ENCODE measurements around the gene SMYD3.

DNA sequence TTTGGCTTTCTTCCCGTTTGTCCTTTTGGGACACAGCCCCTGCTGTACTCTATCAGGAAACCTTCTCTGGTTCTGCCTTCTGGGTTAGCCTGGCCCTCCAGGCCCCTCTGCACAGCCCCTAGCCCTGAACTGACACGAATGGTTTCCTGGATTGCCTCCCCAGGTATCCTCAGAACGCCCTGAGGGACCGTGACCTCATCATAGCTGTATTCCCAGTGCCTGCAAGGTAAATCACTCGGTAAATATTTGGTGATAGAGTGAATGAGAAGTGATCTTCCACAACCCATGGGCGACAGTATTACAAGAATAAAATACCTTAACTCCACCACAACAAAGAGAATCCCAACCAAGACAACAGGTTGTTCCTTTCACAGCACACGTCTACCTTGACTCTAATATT lies 637.2 kb downstream of the SMYD3 start:
- no peak for TF ChIP-seq EZH2 (IDR thresholded peaks at IDR 0.05; ENCODE audit: borderline replicate concordance, insufficient read depth, low read depth, low read length, poor library complexity, severe bottlenecking)
- TF ChIP-seq, protein P1, sequence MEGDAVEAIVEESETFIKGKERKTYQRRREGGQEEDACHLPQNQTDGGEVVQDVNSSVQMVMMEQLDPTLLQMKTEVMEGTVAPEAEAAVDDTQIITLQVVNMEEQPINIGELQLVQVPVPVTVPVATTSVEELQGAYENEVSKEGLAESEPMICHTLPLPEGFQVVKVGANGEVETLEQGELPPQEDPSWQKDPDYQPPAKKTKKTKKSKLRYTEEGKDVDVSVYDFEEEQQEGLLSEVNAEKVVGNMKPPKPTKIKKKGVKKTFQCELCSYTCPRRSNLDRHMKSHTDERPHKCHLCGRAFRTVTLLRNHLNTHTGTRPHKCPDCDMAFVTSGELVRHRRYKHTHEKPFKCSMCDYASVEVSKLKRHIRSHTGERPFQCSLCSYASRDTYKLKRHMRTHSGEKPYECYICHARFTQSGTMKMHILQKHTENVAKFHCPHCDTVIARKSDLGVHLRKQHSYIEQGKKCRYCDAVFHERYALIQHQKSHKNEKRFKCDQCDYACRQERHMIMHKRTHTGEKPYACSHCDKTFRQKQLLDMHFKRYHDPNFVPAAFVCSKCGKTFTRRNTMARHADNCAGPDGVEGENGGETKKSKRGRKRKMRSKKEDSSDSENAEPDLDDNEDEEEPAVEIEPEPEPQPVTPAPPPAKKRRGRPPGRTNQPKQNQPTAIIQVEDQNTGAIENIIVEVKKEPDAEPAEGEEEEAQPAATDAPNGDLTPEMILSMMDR (IDR thresholded peaks at IDR 0.05), result no peak
